Hepatocyte (in vitro differentiated cells): ENCODE data around the gene PACSIN3. TPM values are rescaled to one million over a fixed set of nuclear protein-coding genes. Genes with fewer than 3 reads are reported as not detected.

ENCODE experiments used
- DNase-seq: peaks from one replicate; pipeline ENCODE4 v3.0.0-alpha.2; 2016; ENCODE audit warnings: low spot score
- H2AFZ ChIP-seq: fragments of 200-600 bp; sonication (generic); 2 replicates; pipeline ENCODE4 v1.6.0; 2016; ENCODE audit warnings: antibody characterized with exemption, mild to moderate bottlenecking
- H3K27ac ChIP-seq: fragments of 200-600 bp; sonication (generic); 2 replicates; pipeline ENCODE4 v1.5.1; 2016; ENCODE audit warnings: mild to moderate bottlenecking
- H3K27me3 ChIP-seq: fragments of 200-600 bp; sonication (generic); 2 replicates; pipeline ENCODE4 v1.6.1; 2016
- H3K36me3 ChIP-seq: fragments of 200-600 bp; sonication (generic); replicated peaks from 2 replicates; pipeline ENCODE4 v1.5.1; 2016; ENCODE audit warnings: low read depth; ENCODE audit not compliant: insufficient read depth
- H3K4me1 ChIP-seq: fragments of 200-600 bp; sonication (generic); 2 replicates; pipeline ENCODE4 v1.5.1; 2016; ENCODE audit warnings: mild to moderate bottlenecking, moderate library complexity; ENCODE audit not compliant: insufficient read depth
- H3K4me2 ChIP-seq: fragments of 200-600 bp; sonication (generic); 2 replicates; pipeline ENCODE4 v1.6.0; 2016
- H3K4me3 ChIP-seq: fragments of 200-600 bp; sonication (generic); 2 replicates; pipeline ENCODE4 v1.5.1; 2016; ENCODE audit warnings: mild to moderate bottlenecking
- H3K79me2 ChIP-seq: fragments of 200-600 bp; sonication (generic); 2 replicates; pipeline ENCODE4 v1.6.0; 2017; ENCODE audit warnings: mild to moderate bottlenecking
- H3K9me2 ChIP-seq: fragments of 200-600 bp; sonication (generic); replicated peaks from 2 replicates; pipeline ENCODE4 v1.6.0; 2017; ENCODE audit warnings: mild to moderate bottlenecking; ENCODE audit not compliant: insufficient read depth
- H3K9me3 ChIP-seq: fragments of 200-600 bp; sonication (generic); 2 replicates; pipeline ENCODE4 v1.5.1; 2016; ENCODE audit warnings: low read depth, mild to moderate bottlenecking
- H4K20me1 ChIP-seq: fragments of 200-600 bp; sonication (generic); 2 replicates; pipeline ENCODE4 v1.6.0; 2016; ENCODE audit warnings: mild to moderate bottlenecking; ENCODE audit not compliant: insufficient read depth, poor library complexity, severe bottlenecking
- EZH2 ChIP-seq: fragments of 200-600 bp; sonication (generic); IDR thresholded peaks from 2 replicates; pipeline ENCODE4 v1.6.1; 2016; ENCODE audit warnings: antibody characterized with exemption, mild to moderate bottlenecking, borderline replicate concordance
- EZH2phosphoT487 ChIP-seq: fragments of 200-600 bp; sonication (generic); IDR thresholded peaks from one replicate; pipeline ENCODE4 v1.6.1; 2018; ENCODE audit warnings: antibody characterized with exemption, mild to moderate bottlenecking, low read depth, moderate library complexity; ENCODE audit not compliant: unreplicated experiment, severe bottlenecking
- WGBS: methylation state at CpG from one replicate; pipeline ENCODE4 v1.1.6; 2016; ENCODE audit warnings: low lambda C conversion rate; ENCODE audit errors: missing lambda C conversion rate; 5-methylcytosine and 5-hydroxymethylcytosine counted together
- polyA plus RNA-seq: library from polyadenylated mRNA; unstranded; fragments of >200 nt; fragmentation: Nextera tagmentation; extraction: Ambion mirVana; gene quantifications from 2 replicates; pipeline ENCODE4 v1.2.1, GENCODE V29; 2016
- total RNA-seq: library from RNA; depleted of rRNA; stranded (reverse); fragments of >200 nt; gene quantifications from 2 replicates; pipeline ENCODE4 v1.2.3, GENCODE V29; 2014
- TF ChIP-seq, protein P1 (sequence below): fragments of 200-600 bp; sonication (generic); IDR thresholded peaks from 2 replicates; pipeline ENCODE4 v1.5.1; 2016; ENCODE audit warnings: antibody characterized with exemption, mild to moderate bottlenecking; ENCODE audit not compliant: poor library complexity

PACSIN3 gene
- total and polyA plus RNA-seq, 2 experiments from 2014 or later, result 53.7 to 70.7 TPM

- TF ChIP-seq, protein P1, sequence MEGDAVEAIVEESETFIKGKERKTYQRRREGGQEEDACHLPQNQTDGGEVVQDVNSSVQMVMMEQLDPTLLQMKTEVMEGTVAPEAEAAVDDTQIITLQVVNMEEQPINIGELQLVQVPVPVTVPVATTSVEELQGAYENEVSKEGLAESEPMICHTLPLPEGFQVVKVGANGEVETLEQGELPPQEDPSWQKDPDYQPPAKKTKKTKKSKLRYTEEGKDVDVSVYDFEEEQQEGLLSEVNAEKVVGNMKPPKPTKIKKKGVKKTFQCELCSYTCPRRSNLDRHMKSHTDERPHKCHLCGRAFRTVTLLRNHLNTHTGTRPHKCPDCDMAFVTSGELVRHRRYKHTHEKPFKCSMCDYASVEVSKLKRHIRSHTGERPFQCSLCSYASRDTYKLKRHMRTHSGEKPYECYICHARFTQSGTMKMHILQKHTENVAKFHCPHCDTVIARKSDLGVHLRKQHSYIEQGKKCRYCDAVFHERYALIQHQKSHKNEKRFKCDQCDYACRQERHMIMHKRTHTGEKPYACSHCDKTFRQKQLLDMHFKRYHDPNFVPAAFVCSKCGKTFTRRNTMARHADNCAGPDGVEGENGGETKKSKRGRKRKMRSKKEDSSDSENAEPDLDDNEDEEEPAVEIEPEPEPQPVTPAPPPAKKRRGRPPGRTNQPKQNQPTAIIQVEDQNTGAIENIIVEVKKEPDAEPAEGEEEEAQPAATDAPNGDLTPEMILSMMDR, result no peak
- TF ChIP-seq EZH2phosphoT487 (no peak), EZH2 (no peak)
- peak overlapping the region; percentile 96 for H3K4me2 ChIP-seq
- WGBS, result 89% methylated on average over 6 of the region's 7 CpGs
- no peak overlapping the region for H3K4me3 ChIP-seq
- H3K36me3 ChIP-seq, result no peaks in the 10 kb centered on the region
- no peaks in the 10 kb centered on the region for H3K27me3 ChIP-seq
- no peak for DNase-seq
- no peaks in the 10 kb centered on the region for H3K9me3 ChIP-seq
- H3K9me2 ChIP-seq, result no peaks in the 10 kb centered on the region
- no peak overlapping the region for H2AFZ ChIP-seq
- peaks cover 41% of the 10 kb centered on the region for H3K4me1 ChIP-seq
- H3K27ac ChIP-seq, result peak overlapping the region; percentile 99
- H3K79me2 ChIP-seq, result peaks cover 56% of the 10 kb centered on the region
- no peaks in the 10 kb centered on the region for H4K20me1 ChIP-seq
Observed at GRCh38 chr11:47183969-47184368, 2.3 kb downstream of the PACSIN3 start.

DNA sequence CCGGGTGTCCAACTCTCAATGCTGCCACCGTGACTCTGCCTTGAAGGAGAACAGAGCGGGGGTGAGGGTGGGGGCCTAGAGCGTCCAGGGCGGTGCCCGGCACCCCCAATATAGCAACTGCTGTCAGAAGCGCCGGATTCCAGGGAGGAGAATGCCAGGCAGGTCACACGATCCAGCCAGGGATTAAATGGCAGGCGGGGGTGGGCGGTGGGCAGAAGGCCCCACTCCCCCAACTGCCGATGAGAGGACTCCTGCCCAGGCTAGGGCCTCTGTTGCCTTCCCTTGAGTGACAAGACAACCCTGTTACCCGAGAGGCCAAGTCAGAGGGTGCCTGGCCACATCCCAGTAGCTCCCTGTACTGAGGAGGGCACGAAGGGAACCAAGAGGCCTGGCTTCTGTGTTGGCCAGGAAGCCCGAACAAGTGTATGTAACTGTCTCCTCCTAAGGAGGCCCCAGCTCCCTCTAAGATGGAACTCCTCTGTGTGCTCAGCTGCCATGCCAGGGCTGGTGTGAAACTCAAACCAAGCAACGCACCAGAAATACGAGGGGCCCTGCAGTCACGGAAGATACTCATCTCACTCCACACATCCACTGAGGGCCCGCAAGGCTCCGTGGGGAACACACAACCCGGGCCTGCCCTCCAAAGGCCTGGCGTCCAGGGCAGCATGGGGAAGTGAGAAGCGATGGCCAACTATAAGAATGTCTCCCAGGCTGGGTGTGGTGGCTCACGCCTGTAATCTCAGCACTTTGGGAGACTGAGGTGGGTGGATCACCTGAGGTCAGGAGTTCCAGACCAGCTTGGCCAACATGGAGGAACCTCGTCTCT lies 3.0 kb downstream of the PACSIN3 start:
- TF ChIP-seq, protein P1, result no peak
- TF ChIP-seq EZH2phosphoT487 (no peak), EZH2 (no peak)
- H3K27me3 ChIP-seq, result no peaks in the 10 kb centered on the region
- H3K27ac ChIP-seq, result peak overlapping the region; percentile 12
- H2AFZ ChIP-seq, result no peak overlapping the region
- no peak for DNase-seq
- peaks cover 34% of the 10 kb centered on the region for H3K4me1 ChIP-seq
- H3K4me2 ChIP-seq, result peak overlapping the region; percentile 96
- WGBS, result 89% methylated on average over 20 of the region's 25 CpGs
- H3K79me2 ChIP-seq, result peaks cover 56% of the 10 kb centered on the region
- H3K9me3 ChIP-seq, result no peaks in the 10 kb centered on the region
- no peaks in the 10 kb centered on the region for H3K36me3 ChIP-seq
- no peaks in the 10 kb centered on the region for H4K20me1 ChIP-seq
- H3K4me3 ChIP-seq, result no peak overlapping the region
- no peaks in the 10 kb centered on the region for H3K9me2 ChIP-seq

GRCh38 chr11:47182380-47182779 lies 3.9 kb downstream of the PACSIN3 start:
- 98% methylated on average over 17 of the region's 17 CpGs for WGBS
- no peak overlapping the region for H3K27ac ChIP-seq
- no peak overlapping the region for H2AFZ ChIP-seq
- no peaks in the 10 kb centered on the region for H3K9me2 ChIP-seq
- no peak overlapping the region for H3K4me2 ChIP-seq
- peaks cover 33% of the 10 kb centered on the region for H3K4me1 ChIP-seq
- H3K27me3 ChIP-seq, result no peaks in the 10 kb centered on the region
- H3K4me3 ChIP-seq, result no peak overlapping the region
- no peaks in the 10 kb centered on the region for H4K20me1 ChIP-seq
- TF ChIP-seq EZH2 (no peak), EZH2phosphoT487 (no peak)
- TF ChIP-seq, protein P1, result no peak
- no peak for DNase-seq
- H3K79me2 ChIP-seq, result peaks cover 56% of the 10 kb centered on the region
- no peaks in the 10 kb centered on the region for H3K36me3 ChIP-seq
- H3K9me3 ChIP-seq, result no peaks in the 10 kb centered on the region
